HCT116 (cell line): ENCODE data around the gene MCF2L2. TPM values are rescaled to one million over a fixed set of nuclear protein-coding genes. Genes with fewer than 3 reads are reported as not detected.

Source experiments
- ATAC-seq: fragments of 200-7000 bp; cut with Tn5 transposase; 2 replicates; pipeline ENCODE4 v1.9.1; 2020; ENCODE audit warnings: mild to moderate bottlenecking, moderate library complexity
- BruUV-seq: library from RNA; stranded (reverse); fragments of 400-500 nt; replicated peaks from 2 replicates; lab custom pipeline; 2021; lab: Mats Ljungman, UMichigan
- CTCF ChIA-PET: fragments of 300-600 bp; sonication (Branson Sonifier 250); formaldehyde crosslinking; loops from one replicate; lab custom pipeline; 2021; ENCODE audit warnings: antibody characterized with exemption; lab: Charles Lee
- POLR2A ChIA-PET: fragments of 300-600, 350-600 bp; sonication (Branson Sonifier 250); formaldehyde crosslinking; loops from one replicate; lab custom pipeline; 2021; ENCODE audit warnings: antibody characterized with exemption; lab: Charles Lee
- RAD21 ChIA-PET, 2 experiments: fragments of 300-600 bp; sonication (Branson Sonifier 250); formaldehyde crosslinking; loops; one replicate each; lab custom pipeline; 2023; ENCODE audit warnings: low total read pairs in 2 of 2; ENCODE audit not compliant: uncharacterized antibody in 2 of 2, unreplicated experiment in 2 of 2, low non-redundant PET in 1 of 2; lab: Charles Lee
- DNase-seq: peaks from one replicate; pipeline ENCODE4 v3.0.0-alpha.2; 2010; ENCODE audit warnings: low read depth, low spot score
- H2AFZ ChIP-seq: fragments of 200-600 bp; shearing (Covaris generic), sonication (generic); 2 replicates; pipeline ENCODE4 v1.6.1; 2017; ENCODE audit warnings: low read depth, mixed run types, mixed read lengths, antibody characterized with exemption, low read length; ENCODE audit not compliant: poor library complexity, severe bottlenecking
- H3K27ac ChIP-seq: 2 replicates; pipeline ENCODE4 v1.5.1; 2012; ENCODE audit warnings: low read depth, low read length
- H3K27me3 ChIP-seq: fragments of 200-600 bp; sonication (generic); 2 replicates; pipeline ENCODE4 v1.6.1; 2016; ENCODE audit warnings: mixed run types, low read length, mixed read lengths; ENCODE audit not compliant: insufficient read depth
- H3K36me3 ChIP-seq, 2 experiments: fragments of 200-500 bp in 1 of 2; fragments of 200-600 bp in 1 of 2; sonication (Bioruptor generic) in 1 of 2; sonication (generic) in 1 of 2; 2 replicates each; pipeline versions ENCODE4 v1.5.1 to v1.6.1; 2014 to 2016; ENCODE audit warnings: low read length in 2 of 2, inconsistent platforms in 1 of 2, mixed read lengths in 1 of 2, mixed run types in 1 of 2; ENCODE audit not compliant: insufficient read depth in 2 of 2, control insufficient read depth in 1 of 2
- H3K4me1 ChIP-seq, 2 experiments: fragments of 200-600 bp in 1 of 2; sonication (generic) in 1 of 2; 2 replicates each; pipeline versions ENCODE4 v1.5.1 to v1.6.1; 2012 to 2017; ENCODE audit warnings: low read length in 2 of 2, inconsistent platforms in 1 of 2, mild to moderate bottlenecking in 1 of 2, mixed read lengths in 1 of 2, mixed run types in 1 of 2, moderate library complexity in 1 of 2; ENCODE audit not compliant: insufficient read depth in 2 of 2, control insufficient read depth in 1 of 2
- H3K4me2 ChIP-seq: fragments of 200-600 bp; sonication (generic); 2 replicates; pipeline ENCODE4 v1.6.1; 2017; ENCODE audit warnings: mixed run types, low read length, mixed read lengths
- H3K4me3 ChIP-seq, 2 experiments: fragments of 200-600 bp in 1 of 2; sonication (generic) in 1 of 2; replicated peaks in 1 of 2; 2 replicates each; pipeline ENCODE4 v1.5.1; 2011 to 2016; ENCODE audit warnings: low read length in 2 of 2, control low read depth in 1 of 2, low read depth in 1 of 2, mild to moderate bottlenecking in 1 of 2, mixed read lengths in 1 of 2, mixed run types in 1 of 2
- H3K79me2 ChIP-seq: fragments of 200-600 bp; sonication (generic); 2 replicates; pipeline ENCODE4 v1.6.1; 2017; ENCODE audit warnings: mild to moderate bottlenecking, mixed run types, low read length, moderate library complexity, mixed read lengths; ENCODE audit not compliant: insufficient read depth
- H3K9ac ChIP-seq: fragments of 200-600 bp; sonication (generic); 2 replicates; pipeline ENCODE4 v1.6.1; 2016; ENCODE audit warnings: low read length, mixed read lengths
- H3K9me2 ChIP-seq: fragments of 200-600 bp; sonication (generic), shearing (Covaris generic); 2 replicates; pipeline ENCODE4 v1.6.1; 2017; ENCODE audit warnings: mixed run types, mild to moderate bottlenecking, moderate library complexity; ENCODE audit not compliant: insufficient read depth
- H3K9me3 ChIP-seq, 2 experiments: fragments of 200-500 bp in 1 of 2; fragments of 200-600 bp in 1 of 2; sonication (Bioruptor generic) in 1 of 2; sonication (generic) in 1 of 2; 2 replicates each; pipeline ENCODE4 v1.6.1; 2014 to 2017; ENCODE audit warnings: low read length in 2 of 2, mixed read lengths in 2 of 2, inconsistent platforms in 1 of 2, low read depth in 1 of 2, mild to moderate bottlenecking in 1 of 2, mixed run types in 1 of 2, moderate library complexity in 1 of 2; ENCODE audit not compliant: control insufficient read depth in 1 of 2, insufficient read depth in 1 of 2
- H4K20me1 ChIP-seq: fragments of 200-600 bp; sonication (generic), shearing (Covaris generic); 2 replicates; pipeline ENCODE4 v1.6.1; 2017; ENCODE audit warnings: mixed run types, mild to moderate bottlenecking, moderate library complexity; ENCODE audit not compliant: insufficient read depth
- ATF3 ChIP-seq: IDR thresholded peaks from 2 replicates; pipeline ENCODE4 v1.6.1; 2012
- CEBPB ChIP-seq: IDR thresholded peaks from 2 replicates; pipeline ENCODE4 v1.6.1; 2012; ENCODE audit warnings: low read depth
- CTCF ChIP-seq, 3 experiments: fragments of 200-600 bp in 1 of 3; sonication (generic) in 1 of 3; IDR thresholded peaks in 2 of 3; conservative IDR thresholded peaks in 1 of 3; 2 replicates each; pipeline ENCODE4 v1.5.1; 2012 to 2017; ENCODE audit warnings: low read depth in 2 of 3, low read length in 2 of 3, antibody characterized with exemption in 1 of 3, borderline replicate concordance in 1 of 3, control low read depth in 1 of 3, mild to moderate bottlenecking in 1 of 3, mixed read lengths in 1 of 3, mixed run types in 1 of 3, moderate library complexity in 1 of 3; ENCODE audit not compliant: insufficient read depth in 1 of 3
- EGR1 ChIP-seq: IDR thresholded peaks from 2 replicates; pipeline ENCODE4 v1.6.1; 2012; ENCODE audit warnings: low read depth
- ELF1 ChIP-seq: IDR thresholded peaks from 2 replicates; pipeline ENCODE4 v1.6.1; 2012; ENCODE audit warnings: low read depth, borderline replicate concordance
- EZH2 ChIP-seq: fragments of 200-600 bp; sonication (generic); IDR thresholded peaks from 2 replicates; pipeline ENCODE4 v1.6.1; 2017; ENCODE audit warnings: antibody characterized with exemption, mixed run types
- FOSL1 ChIP-seq: IDR thresholded peaks from 2 replicates; pipeline ENCODE4 v1.6.1; 2012; ENCODE audit warnings: low read depth
- JUND ChIP-seq: IDR thresholded peaks from 2 replicates; pipeline ENCODE4 v1.6.1; 2012
- MAX ChIP-seq: IDR thresholded peaks from 2 replicates; pipeline ENCODE4 v1.6.1; 2012
- POLR2A ChIP-seq: IDR thresholded peaks from 2 replicates; pipeline ENCODE4 v1.7.0; 2011; ENCODE audit warnings: borderline replicate concordance; ENCODE audit not compliant: insufficient read depth, insufficient read length; ENCODE audit errors: extremely low read depth
- POLR2AphosphoS5 ChIP-seq: IDR thresholded peaks from 2 replicates; pipeline ENCODE4 v1.6.1; 2011; ENCODE audit warnings: mild to moderate bottlenecking, low read depth, low read length, moderate library complexity
- RAD21 ChIP-seq: IDR thresholded peaks from 2 replicates; pipeline ENCODE4 v1.6.1; 2012; ENCODE audit warnings: low read depth, mild to moderate bottlenecking
- SP1 ChIP-seq: IDR thresholded peaks from 2 replicates; pipeline ENCODE4 v1.6.1; 2012; ENCODE audit warnings: low read depth
- SRF ChIP-seq: IDR thresholded peaks from 2 replicates; pipeline ENCODE4 v1.6.1; 2012; ENCODE audit warnings: low read depth
- YY1 ChIP-seq: IDR thresholded peaks from 2 replicates; pipeline ENCODE4 v1.6.1; 2011; ENCODE audit warnings: low read length, low read depth, moderate library complexity, mild to moderate bottlenecking; ENCODE audit not compliant: insufficient replicate concordance; ENCODE audit errors: extremely low read depth
- ZBTB33 ChIP-seq: IDR thresholded peaks from 2 replicates; pipeline ENCODE4 v1.6.1; 2011; ENCODE audit warnings: mild to moderate bottlenecking, low read length, moderate library complexity; ENCODE audit not compliant: insufficient replicate concordance; ENCODE audit errors: extremely low read depth
- ZFX ChIP-seq: fragments of 450-650 bp; IDR thresholded peaks from 2 replicates; pipeline ENCODE4 v1.6.1; 2017
- ZNF274 ChIP-seq: fragments of 200-500 bp; sonication (Bioruptor generic); IDR thresholded peaks from 2 replicates; pipeline ENCODE4 v1.6.1; 2014; ENCODE audit warnings: mild to moderate bottlenecking, low read depth, low read length, inconsistent platforms
- intact Hi-C: fragments of 100-400 bp; cut with micrococcal nuclease; formaldehyde crosslinking; loops from 2 replicates; pipeline ENCODE4 v1.10.0; 2022
- total RNA-seq: library from RNA; stranded (reverse); gene quantifications from one replicate; pipeline ENCODE4 v1.2.1, GENCODE V29; 2021; ENCODE audit not compliant: unreplicated experiment

The MCF2L2 gene
- total RNA-seq, 1 experiment from 2014 or later, result 1.5 TPM

- TF ChIP-seq EGR1 (no peak), ZBTB33 (no peak), ZNF274 (no peak), CEBPB (no peak), POLR2AphosphoS5 (no peak), SP1 (no peak), POLR2A (no peak), EZH2 (no peak), JUND (no peak)
These were observed 126.4 kb downstream of the MCF2L2 start (continued) for GRCh38 chr3:183301937-183302580.

- no peak for ATAC-seq
- no peak for DNase-seq
- intact Hi-C loops, result no loop called here
- H3K27me3 ChIP-seq, result no peaks in the 10 kb centered on the region
- H3K9me3 ChIP-seq, result no peaks in the 10 kb centered on the region
- H3K79me2 ChIP-seq, result no peaks in the 10 kb centered on the region
- no peak overlapping the region for H3K4me2 ChIP-seq
- no peaks in the 10 kb centered on the region for H3K9me2 ChIP-seq
- H2AFZ ChIP-seq, result no peak overlapping the region
- no peak for TF ChIP-seq JUND
- TF ChIP-seq EZH2, result no peak
- no peak for TF ChIP-seq POLR2A
- TF ChIP-seq ELF1, result no peak
- TF ChIP-seq YY1, result no peak
- no peak for TF ChIP-seq EGR1
- no peak for TF ChIP-seq ATF3
- TF ChIP-seq RAD21, result no peak
- no peak for TF ChIP-seq CEBPB
- no peak for TF ChIP-seq POLR2AphosphoS5
- TF ChIP-seq CTCF (IDR thresholded peaks at IDR 0.05 in 2 of 3, conservative IDR thresholded peaks at IDR 0.05 in 1 of 3; ENCODE audit: borderline replicate concordance in 1 of 3, insufficient read depth in 1 of 3, low read depth in 2 of 3, low read length in 2 of 3), result no peak
- TF ChIP-seq SP1, result no peak
- no peak for TF ChIP-seq SRF
- no peak for TF ChIP-seq ZFX
- no peak for TF ChIP-seq FOSL1
- TF ChIP-seq MAX, result no peak
- H3K36me3 ChIP-seq, result no peaks in the 10 kb centered on the region
- no peak overlapping the region for H3K27ac ChIP-seq
- H4K20me1 ChIP-seq, result no peaks in the 10 kb centered on the region
- CTCF ChIA-PET, result no interaction called here
- peaks cover 0 to 8% of the 10 kb centered on the region in 2 experiments; a peak in 2 of 4 replicates for H3K4me1 ChIP-seq
- RAD21 ChIA-PET, result no interaction called here
- H3K9ac ChIP-seq, result no peak overlapping the region
- no TSS peak for BruUV-seq
- POLR2A ChIA-PET, result no interaction called here
- H3K4me3 ChIP-seq, result no peak overlapping the region
These were observed 127.3 kb downstream of the MCF2L2 start for GRCh38 chr3:183300996-183301562.
